Liver (tissue), 9 donors: Measurements from ENCODE around the gene RTL3. TPM values are rescaled to one million over a fixed set of nuclear protein-coding genes. Genes with fewer than 3 reads are reported as not detected.

Source experiments
- DNase-seq: peaks from one replicate; pipeline ENCODE4 v3.0.0-alpha.2; 2017; ENCODE audit warnings: low spot score
- H3K27ac ChIP-seq, 2 donors: one replicate each; pipeline ENCODE4 v1.7.0; 2013; ENCODE audit warnings: inconsistent platforms in 2 of 2, low read length in 2 of 2, control low read depth in 1 of 2, low read depth in 1 of 2, mild to moderate bottlenecking in 1 of 2
- H3K27me3 ChIP-seq, 4 donors: one replicate each; pipeline versions ENCODE4 v1.6.1 to v1.7.0; 2013; ENCODE audit warnings: low read length in 3 of 4, inconsistent platforms in 1 of 4, mild to moderate bottlenecking in 1 of 4, moderate library complexity in 1 of 4; ENCODE audit not compliant: control insufficient read depth in 4 of 4, insufficient read depth in 4 of 4
- H3K36me3 ChIP-seq, 4 donors: one replicate each; pipeline versions ENCODE4 v1.6.1 to v1.7.0; 2013; ENCODE audit warnings: low read length in 3 of 4, mild to moderate bottlenecking in 3 of 4, low read depth in 1 of 4, moderate library complexity in 1 of 4; ENCODE audit not compliant: control insufficient read depth in 4 of 4, insufficient read depth in 3 of 4
- H3K4me1 ChIP-seq, 4 donors: one replicate each; pipeline versions ENCODE4 v1.6.1 to v1.7.0; 2013; ENCODE audit warnings: low read length in 3 of 4, mild to moderate bottlenecking in 3 of 4, moderate library complexity in 1 of 4; ENCODE audit not compliant: control insufficient read depth in 4 of 4, insufficient read depth in 4 of 4
- H3K4me3 ChIP-seq, 3 donors: one replicate each; pipeline versions ENCODE4 v1.6.1 to v1.7.0; 2013; ENCODE audit warnings: low read length in 3 of 3, control low read depth in 1 of 3, low read depth in 1 of 3, mild to moderate bottlenecking in 1 of 3
- H3K9ac ChIP-seq, 2 donors: one replicate each; pipeline ENCODE4 v1.7.0; 2013; ENCODE audit warnings: low read length in 2 of 2, mild to moderate bottlenecking in 2 of 2, moderate library complexity in 2 of 2, control low read depth in 1 of 2, low read depth in 1 of 2
- H3K9me3 ChIP-seq, 4 donors: one replicate each; pipeline versions ENCODE4 v1.6.1 to v1.7.0; 2013; ENCODE audit warnings: low read length in 3 of 4; ENCODE audit not compliant: control insufficient read depth in 4 of 4
- EGR1 ChIP-seq, 2 donors: IDR thresholded peaks; 2 replicates each; pipeline ENCODE4 v1.6.1; 2016 to 2018; ENCODE audit warnings: antibody characterized with exemption in 2 of 2, low read depth in 2 of 2
- FOXA1 ChIP-seq: IDR thresholded peaks from 2 replicates; pipeline ENCODE4 v1.6.1; 2016; ENCODE audit warnings: antibody characterized with exemption
- FOXA2 ChIP-seq: IDR thresholded peaks from 2 replicates; pipeline ENCODE4 v1.6.1; 2016; ENCODE audit warnings: antibody characterized with exemption
- GABPA ChIP-seq, 2 donors: IDR thresholded peaks in 1 of 2; conservative IDR thresholded peaks in 1 of 2; 2 replicates each; pipeline ENCODE4 v1.6.1; 2016; ENCODE audit warnings: antibody characterized with exemption in 2 of 2, mild to moderate bottlenecking in 1 of 2, moderate library complexity in 1 of 2
- HNF4A ChIP-seq, 2 donors: conservative IDR thresholded peaks; 2 replicates each; pipeline ENCODE4 v1.6.1; 2016; ENCODE audit warnings: antibody characterized with exemption in 2 of 2, mild to moderate bottlenecking in 2 of 2
- HNF4G ChIP-seq: IDR thresholded peaks from 2 replicates; pipeline ENCODE4 v1.6.1; 2016; ENCODE audit warnings: antibody characterized with exemption
- JUND ChIP-seq, 2 donors: IDR thresholded peaks; 2 replicates each; pipeline ENCODE4 v1.6.1; 2016; ENCODE audit warnings: antibody characterized with exemption in 2 of 2
- NR2F2 ChIP-seq: IDR thresholded peaks from 2 replicates; pipeline ENCODE4 v1.6.1; 2016; ENCODE audit warnings: antibody characterized with exemption
- RAD21 ChIP-seq, 2 donors: IDR thresholded peaks; 2 replicates each; pipeline ENCODE4 v1.6.1; 2016; ENCODE audit warnings: antibody characterized with exemption in 2 of 2, mild to moderate bottlenecking in 2 of 2
- RXRA ChIP-seq, 2 donors: IDR thresholded peaks; 2 replicates each; pipeline ENCODE4 v1.6.1; 2017 to 2018; ENCODE audit warnings: antibody characterized with exemption in 2 of 2, mild to moderate bottlenecking in 1 of 2
- SP1 ChIP-seq: IDR thresholded peaks from 2 replicates; pipeline ENCODE4 v1.6.1; 2018; ENCODE audit warnings: antibody characterized with exemption, mild to moderate bottlenecking
- TAF1 ChIP-seq: conservative IDR thresholded peaks from 2 replicates; pipeline ENCODE4 v1.6.1; 2016; ENCODE audit warnings: antibody characterized with exemption, mild to moderate bottlenecking
- YY1 ChIP-seq: IDR thresholded peaks from 2 replicates; pipeline ENCODE4 v1.6.1; 2016; ENCODE audit warnings: antibody characterized with exemption, mild to moderate bottlenecking
- WGBS: extraction: QIAGEN DNeasy Blood & Tissue Kit; methylation state at CpG from one replicate; pipeline ENCODE4 v1.1.7; 2013; 5-methylcytosine and 5-hydroxymethylcytosine counted together
- polyA plus RNA-seq, 2 donors: library from polyadenylated mRNA; stranded (reverse) in 1 of 2; unstranded in 1 of 2; fragments of 200-250 nt in 1 of 2; fragments of >200 nt in 1 of 2; fragmentation: Nextera tagmentation in 1 of 2; extraction: Ambion mirVana in 1 of 2; gene quantifications; one replicate each; pipeline versions ENCODE4 v1.2.1 to v1.2.3, GENCODE V29; 2013 to 2015
- total RNA-seq, 2 donors: library from RNA; depleted of rRNA; stranded (reverse); fragments of >200 nt; gene quantifications; one replicate each; pipeline ENCODE4 v1.2.3, GENCODE V29; 2014
- TF ChIP-seq, protein P1 (sequence below): IDR thresholded peaks from 2 replicates; pipeline ENCODE4 v1.6.1; 2016; ENCODE audit warnings: antibody characterized with exemption, mild to moderate bottlenecking
- TF ChIP-seq, protein P2 (sequence below): IDR thresholded peaks from 2 replicates; pipeline ENCODE4 v1.6.1; 2016; ENCODE audit warnings: antibody characterized with exemption
- TF ChIP-seq, protein P3 (sequence below): IDR thresholded peaks from 2 replicates; pipeline ENCODE4 v1.6.1; 2016; ENCODE audit warnings: antibody characterized with exemption
- TF ChIP-seq, protein P4 (sequence below): fragments of 150-350 bp; IDR thresholded peaks from 2 replicates; pipeline ENCODE4 v1.5.1; 2017; ENCODE audit warnings: improper control_type of control experiment, low read depth, low read length; ENCODE audit not compliant: missing input control
- TF ChIP-seq, protein P5 (sequence below): IDR thresholded peaks from 2 replicates; pipeline ENCODE4 v1.6.1; 2016; ENCODE audit warnings: antibody characterized with exemption
- donor health status: healthy.
- donor health status: healthy.
- donor health status: healthy.
- donor health status: healthy.
- donor health status: healthy.

Gene RTL3
- total and polyA plus RNA-seq, 4 donors = not detected

DNA sequence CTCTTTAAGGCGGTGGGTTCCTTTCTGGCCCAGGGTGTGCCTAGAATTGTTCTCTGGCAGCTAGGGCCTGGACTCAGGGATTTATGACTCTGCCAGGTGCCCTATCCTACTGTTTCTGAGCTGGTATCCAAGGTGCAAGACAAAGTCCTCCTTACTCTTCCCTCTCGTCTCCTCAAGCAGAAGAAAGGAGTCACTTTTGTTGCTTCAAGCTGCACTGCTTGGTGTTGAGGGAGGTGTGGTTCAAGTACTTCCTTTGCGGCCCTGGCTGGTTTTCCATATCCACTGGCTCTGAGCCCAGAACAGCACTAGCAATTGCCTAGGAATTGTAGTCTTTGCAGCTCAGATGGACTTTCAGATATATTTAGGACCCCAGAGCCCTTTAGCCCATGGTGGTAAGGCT, 39.3 kb downstream of the RTL3 start (continued):
- TF ChIP-seq, protein P1, sequence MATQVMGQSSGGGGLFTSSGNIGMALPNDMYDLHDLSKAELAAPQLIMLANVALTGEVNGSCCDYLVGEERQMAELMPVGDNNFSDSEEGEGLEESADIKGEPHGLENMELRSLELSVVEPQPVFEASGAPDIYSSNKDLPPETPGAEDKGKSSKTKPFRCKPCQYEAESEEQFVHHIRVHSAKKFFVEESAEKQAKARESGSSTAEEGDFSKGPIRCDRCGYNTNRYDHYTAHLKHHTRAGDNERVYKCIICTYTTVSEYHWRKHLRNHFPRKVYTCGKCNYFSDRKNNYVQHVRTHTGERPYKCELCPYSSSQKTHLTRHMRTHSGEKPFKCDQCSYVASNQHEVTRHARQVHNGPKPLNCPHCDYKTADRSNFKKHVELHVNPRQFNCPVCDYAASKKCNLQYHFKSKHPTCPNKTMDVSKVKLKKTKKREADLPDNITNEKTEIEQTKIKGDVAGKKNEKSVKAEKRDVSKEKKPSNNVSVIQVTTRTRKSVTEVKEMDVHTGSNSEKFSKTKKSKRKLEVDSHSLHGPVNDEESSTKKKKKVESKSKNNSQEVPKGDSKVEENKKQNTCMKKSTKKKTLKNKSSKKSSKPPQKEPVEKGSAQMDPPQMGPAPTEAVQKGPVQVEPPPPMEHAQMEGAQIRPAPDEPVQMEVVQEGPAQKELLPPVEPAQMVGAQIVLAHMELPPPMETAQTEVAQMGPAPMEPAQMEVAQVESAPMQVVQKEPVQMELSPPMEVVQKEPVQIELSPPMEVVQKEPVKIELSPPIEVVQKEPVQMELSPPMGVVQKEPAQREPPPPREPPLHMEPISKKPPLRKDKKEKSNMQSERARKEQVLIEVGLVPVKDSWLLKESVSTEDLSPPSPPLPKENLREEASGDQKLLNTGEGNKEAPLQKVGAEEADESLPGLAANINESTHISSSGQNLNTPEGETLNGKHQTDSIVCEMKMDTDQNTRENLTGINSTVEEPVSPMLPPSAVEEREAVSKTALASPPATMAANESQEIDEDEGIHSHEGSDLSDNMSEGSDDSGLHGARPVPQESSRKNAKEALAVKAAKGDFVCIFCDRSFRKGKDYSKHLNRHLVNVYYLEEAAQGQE = no peak
- TF ChIP-seq YY1 (no peak), RAD21 (IDR thresholded peaks at IDR 0.05) (no peak), SP1 (no peak)
- TF ChIP-seq, protein P2, sequence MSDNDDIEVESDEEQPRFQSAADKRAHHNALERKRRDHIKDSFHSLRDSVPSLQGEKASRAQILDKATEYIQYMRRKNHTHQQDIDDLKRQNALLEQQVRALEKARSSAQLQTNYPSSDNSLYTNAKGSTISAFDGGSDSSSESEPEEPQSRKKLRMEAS = no peak

DNA sequence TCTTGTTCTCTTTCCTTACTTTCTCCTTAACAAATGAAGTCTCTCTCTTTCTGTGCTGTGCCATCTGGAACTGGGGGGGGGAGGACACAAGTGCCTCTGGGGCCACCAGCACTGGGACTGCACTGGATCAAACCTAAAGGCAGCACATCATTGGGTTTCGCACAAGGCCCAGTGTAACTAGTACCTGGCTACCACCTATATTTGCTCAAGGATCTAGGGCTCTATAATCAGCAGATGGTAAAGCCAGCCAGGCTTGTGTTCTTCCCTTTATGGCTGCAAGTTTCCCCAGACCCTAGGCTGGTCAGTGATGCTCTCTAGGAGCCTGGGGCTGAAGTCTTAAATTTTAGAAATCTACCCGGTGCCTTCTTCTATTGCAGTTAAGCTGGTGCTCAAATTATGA, 40.1 kb downstream of the RTL3 start:
- no peaks in the 10 kb centered on the region for H3K4me1 ChIP-seq
- H3K27me3 ChIP-seq = peaks cover 0 to 8% (median 0%) of the 10 kb centered on the region in 4 donors
- H3K36me3 ChIP-seq = no peaks in the 10 kb centered on the region
- H3K9me3 ChIP-seq = peaks cover 0 to 5% (median 0%) of the 10 kb centered on the region in 4 donors
- no peak overlapping the region for H3K4me3 ChIP-seq
- no peak overlapping the region for H3K9ac ChIP-seq
- TF ChIP-seq RAD21 (IDR thresholded peaks at IDR 0.05) (no peak), SP1 (no peak), TAF1 (no peak), HNF4A (conservative IDR thresholded peaks at IDR 0.05) (no peak), JUND (IDR thresholded peaks at IDR 0.05) (no peak), GABPA (IDR thresholded peaks at IDR 0.05 in 1 of 2, conservative IDR thresholded peaks at IDR 0.05 in 1 of 2) (no peak), HNF4G (no peak), NR2F2 (no peak), RXRA (IDR thresholded peaks at IDR 0.05) (no peak), EGR1 (IDR thresholded peaks at IDR 0.05; ENCODE audit: low read depth in 2 of 2) (no peak), YY1 (no peak), FOXA1 (no peak), FOXA2 (no peak)
- TF ChIP-seq, protein P3, sequence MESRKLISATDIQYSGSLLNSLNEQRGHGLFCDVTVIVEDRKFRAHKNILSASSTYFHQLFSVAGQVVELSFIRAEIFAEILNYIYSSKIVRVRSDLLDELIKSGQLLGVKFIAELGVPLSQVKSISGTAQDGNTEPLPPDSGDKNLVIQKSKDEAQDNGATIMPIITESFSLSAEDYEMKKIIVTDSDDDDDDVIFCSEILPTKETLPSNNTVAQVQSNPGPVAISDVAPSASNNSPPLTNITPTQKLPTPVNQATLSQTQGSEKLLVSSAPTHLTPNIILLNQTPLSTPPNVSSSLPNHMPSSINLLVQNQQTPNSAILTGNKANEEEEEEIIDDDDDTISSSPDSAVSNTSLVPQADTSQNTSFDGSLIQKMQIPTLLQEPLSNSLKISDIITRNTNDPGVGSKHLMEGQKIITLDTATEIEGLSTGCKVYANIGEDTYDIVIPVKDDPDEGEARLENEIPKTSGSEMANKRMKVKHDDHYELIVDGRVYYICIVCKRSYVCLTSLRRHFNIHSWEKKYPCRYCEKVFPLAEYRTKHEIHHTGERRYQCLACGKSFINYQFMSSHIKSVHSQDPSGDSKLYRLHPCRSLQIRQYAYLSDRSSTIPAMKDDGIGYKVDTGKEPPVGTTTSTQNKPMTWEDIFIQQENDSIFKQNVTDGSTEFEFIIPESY = no peak
- TF ChIP-seq, protein P4, sequence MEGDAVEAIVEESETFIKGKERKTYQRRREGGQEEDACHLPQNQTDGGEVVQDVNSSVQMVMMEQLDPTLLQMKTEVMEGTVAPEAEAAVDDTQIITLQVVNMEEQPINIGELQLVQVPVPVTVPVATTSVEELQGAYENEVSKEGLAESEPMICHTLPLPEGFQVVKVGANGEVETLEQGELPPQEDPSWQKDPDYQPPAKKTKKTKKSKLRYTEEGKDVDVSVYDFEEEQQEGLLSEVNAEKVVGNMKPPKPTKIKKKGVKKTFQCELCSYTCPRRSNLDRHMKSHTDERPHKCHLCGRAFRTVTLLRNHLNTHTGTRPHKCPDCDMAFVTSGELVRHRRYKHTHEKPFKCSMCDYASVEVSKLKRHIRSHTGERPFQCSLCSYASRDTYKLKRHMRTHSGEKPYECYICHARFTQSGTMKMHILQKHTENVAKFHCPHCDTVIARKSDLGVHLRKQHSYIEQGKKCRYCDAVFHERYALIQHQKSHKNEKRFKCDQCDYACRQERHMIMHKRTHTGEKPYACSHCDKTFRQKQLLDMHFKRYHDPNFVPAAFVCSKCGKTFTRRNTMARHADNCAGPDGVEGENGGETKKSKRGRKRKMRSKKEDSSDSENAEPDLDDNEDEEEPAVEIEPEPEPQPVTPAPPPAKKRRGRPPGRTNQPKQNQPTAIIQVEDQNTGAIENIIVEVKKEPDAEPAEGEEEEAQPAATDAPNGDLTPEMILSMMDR = no peak
- TF ChIP-seq, protein P5, sequence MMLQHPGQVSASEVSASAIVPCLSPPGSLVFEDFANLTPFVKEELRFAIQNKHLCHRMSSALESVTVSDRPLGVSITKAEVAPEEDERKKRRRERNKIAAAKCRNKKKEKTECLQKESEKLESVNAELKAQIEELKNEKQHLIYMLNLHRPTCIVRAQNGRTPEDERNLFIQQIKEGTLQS = no peak
- TF ChIP-seq, protein P1 = no peak
- TF ChIP-seq, protein P2 = no peak
- DNase-seq = no peak
- 96% methylated on average over 2 of the region's 2 CpGs for WGBS
- no peak overlapping the region for H3K27ac ChIP-seq
